Medulla oblongata (tissue), 1 donor: Measurements from ENCODE around the gene CBL.
"Not testable (repeated sequence)": the region's sequence is repeated elsewhere in the genome, so short reads cannot be mapped to it uniquely, and the experiment has no call there.

Source experiments
- DNase-seq: peaks from one replicate; pipeline ENCODE4 v3.0.0-alpha.2; 2015; ENCODE audit errors: extremely low spot score

Gene CBL

GRCh38 chr11:119209186-119209585 is 3.0 kb downstream of the CBL start:
- no peak for DNase-seq

GRCh38 chr11:119210050-119210449 is 3.9 kb downstream of the CBL start:
- DNase-seq = no peak

GRCh38 chr11:119218141-119218878 is 12.2 kb downstream of the CBL start:
- no peak for DNase-seq

GRCh38 chr11:119222308-119222707 is 16.2 kb downstream of the CBL start:
- DNase-seq = peak; percentile 66

- DNase-seq = no peak
Measured at GRCh38 chr11:119222891-119223290, 16.8 kb downstream of the CBL start.

GRCh38 chr11:119223856-119224255 is 17.7 kb downstream of the CBL start:
- DNase-seq = no peak

- not testable (repeated sequence) for DNase-seq
Measured at GRCh38 chr11:119228535-119229287, 22.6 kb downstream of the CBL start.

- DNase-seq = no peak
Measured at GRCh38 chr11:119229288-119229672, 23.1 kb downstream of the CBL start.

GRCh38 chr11:119229741-119230140 is 23.6 kb downstream of the CBL start:
- DNase-seq = no peak

- DNase-seq = no peak
Measured at GRCh38 chr11:119236490-119236889, 30.4 kb downstream of the CBL start.

GRCh38 chr11:119236891-119237290 is 30.8 kb downstream of the CBL start:
- DNase-seq = no peak

GRCh38 chr11:119237515-119237914 is 31.4 kb downstream of the CBL start:
- no peak for DNase-seq

GRCh38 chr11:119248750-119249670 is 42.9 kb downstream of the CBL start:
- no peak for DNase-seq

- DNase-seq = no peak
Measured at GRCh38 chr11:119249671-119250010, 43.5 kb downstream of the CBL start.

GRCh38 chr11:119251114-119251513 is 45.0 kb downstream of the CBL start:
- no peak for DNase-seq

GRCh38 chr11:119254239-119254638 is 48.1 kb downstream of the CBL start:
- no peak for DNase-seq

- no peak for DNase-seq
Measured at GRCh38 chr11:119258180-119258579, 52.0 kb downstream of the CBL start.

- no peak for DNase-seq
Measured at GRCh38 chr11:119258983-119259382, 52.8 kb downstream of the CBL start.

GRCh38 chr11:119262668-119263351 is 56.7 kb downstream of the CBL start:
- DNase-seq = no peak

GRCh38 chr11:119263352-119263940 is 57.3 kb downstream of the CBL start:
- DNase-seq = no peak

GRCh38 chr11:119266063-119266462 is 59.9 kb downstream of the CBL start:
- no peak for DNase-seq
